SK-N-SH (cell line): ENCODE results near the gene NR3C1. TPM values are rescaled to one million over a fixed set of nuclear protein-coding genes. Genes with fewer than 3 reads are reported as not detected.

Experiments
- CTCF ChIA-PET: fragments of 300-600, 350-600 bp; formaldehyde crosslinking; extraction: SDS; loops from one replicate; lab custom pipeline; 2021; lab: Yijun Ruan, JAX
- POLR2A ChIA-PET: fragments of 350-600 bp; sonication (Branson Sonifier 250); formaldehyde crosslinking; extraction: SDS; loops from one replicate; lab custom pipeline; 2020; ENCODE audit warnings: antibody characterized with exemption, inconsistent platforms; lab: Yijun Ruan, JAX
- DNase-seq: peaks from one replicate; pipeline ENCODE4 v3.0.0; 2012
- H2AFZ ChIP-seq: fragments of 200-600 bp; sonication (generic); 2 replicates; pipeline ENCODE4 v1.8.1; 2016; ENCODE audit warnings: antibody characterized with exemption, mild to moderate bottlenecking, low read depth
- H3F3A ChIP-seq: fragments of 200-600 bp; sonication (generic); replicated peaks from 2 replicates; pipeline ENCODE3; 2016; ENCODE audit warnings: antibody characterized with exemption, mild to moderate bottlenecking; ENCODE audit not compliant: insufficient read depth
- H3K27ac ChIP-seq, 2 experiments: fragments of 200-500 bp in 1 of 2; fragments of 200-600 bp in 1 of 2; sonication (Bioruptor generic) in 1 of 2; sonication (generic), shearing (Covaris generic) in 1 of 2; 2 replicates each; pipeline versions ENCODE4 v1.5.1 to v1.6.1; 2014 to 2016; ENCODE audit warnings: low read depth in 2 of 2, inconsistent platforms in 1 of 2, low read length in 1 of 2, mild to moderate bottlenecking in 1 of 2, mixed read lengths in 1 of 2
- H3K27me3 ChIP-seq: fragments of 200-600 bp; sonication (generic), shearing (Covaris generic); 2 replicates; pipeline ENCODE4 v1.6.1; 2016; ENCODE audit warnings: mixed run types; ENCODE audit not compliant: insufficient read depth
- H3K36me3 ChIP-seq, 2 experiments: fragments of 200-500 bp in 1 of 2; fragments of 200-600 bp in 1 of 2; sonication (Bioruptor generic) in 1 of 2; sonication (generic) in 1 of 2; replicated peaks in 1 of 2; 2 replicates each; pipeline versions ENCODE3 to v1.5.1; 2014 to 2016; ENCODE audit warnings: low read length in 1 of 2, mild to moderate bottlenecking in 1 of 2; ENCODE audit not compliant: insufficient read depth in 2 of 2, control insufficient read depth in 1 of 2
- H3K4me1 ChIP-seq, 2 experiments: fragments of 200-500 bp in 1 of 2; fragments of 200-600 bp in 1 of 2; sonication (Bioruptor generic) in 1 of 2; sonication (generic), shearing (Covaris generic) in 1 of 2; 2 replicates each; pipeline versions ENCODE4 v1.5.1 to v1.6.1; 2014 to 2016; ENCODE audit warnings: low read depth in 1 of 2, low read length in 1 of 2, mixed run types in 1 of 2; ENCODE audit not compliant: insufficient read depth in 2 of 2, control insufficient read depth in 1 of 2
- H3K4me2 ChIP-seq: fragments of 200-600 bp; sonication (generic), shearing (Covaris generic); 2 replicates; pipeline ENCODE4 v1.6.1; 2017; ENCODE audit warnings: mixed run types
- H3K4me3 ChIP-seq, 2 experiments: fragments of 200-500 bp in 1 of 2; fragments of 200-600 bp in 1 of 2; sonication (Bioruptor generic) in 1 of 2; sonication (generic), shearing (Covaris generic) in 1 of 2; 2 replicates each; pipeline versions ENCODE4 v1.5.1 to v1.8.1; 2014 to 2016; ENCODE audit warnings: low read depth in 2 of 2, inconsistent platforms in 1 of 2, low read length in 1 of 2, mild to moderate bottlenecking in 1 of 2, mixed read lengths in 1 of 2, moderate library complexity in 1 of 2
- H3K79me2 ChIP-seq: fragments of 200-600 bp; sonication (generic); 2 replicates; pipeline ENCODE4 v1.8.1; 2017; ENCODE audit warnings: mild to moderate bottlenecking; ENCODE audit not compliant: insufficient read depth
- H3K9ac ChIP-seq: fragments of 200-600 bp; sonication (generic); 2 replicates; pipeline ENCODE4 v1.6.1; 2017; ENCODE audit warnings: mixed run types
- H3K9me2 ChIP-seq: fragments of 200-600 bp; sonication (generic); 2 replicates; pipeline ENCODE4 v1.6.1; 2017; ENCODE audit warnings: mixed run types
- H3K9me3 ChIP-seq: fragments of 200-600 bp; sonication (generic); 2 replicates; pipeline ENCODE4 v1.6.1; 2017; ENCODE audit warnings: mixed run types, mild to moderate bottlenecking, moderate library complexity
- H4K20me1 ChIP-seq: fragments of 200-600 bp; sonication (generic); 2 replicates; pipeline ENCODE4 v1.6.1; 2017; ENCODE audit warnings: mild to moderate bottlenecking, mixed run types; ENCODE audit not compliant: insufficient read depth
- FOSL2 ChIP-seq: IDR thresholded peaks from 2 replicates; pipeline ENCODE4 v1.4.0; 2012; ENCODE audit warnings: low read depth, mild to moderate bottlenecking, moderate library complexity, borderline replicate concordance
- GABPA ChIP-seq: IDR thresholded peaks from 2 replicates; pipeline ENCODE4 v1.4.0; 2012; ENCODE audit warnings: low read depth, mild to moderate bottlenecking
- MXI1 ChIP-seq: IDR thresholded peaks from 2 replicates; pipeline ENCODE4 v1.6.1; 2012; ENCODE audit warnings: mild to moderate bottlenecking, low read depth, low read length, improper control_type of control experiment
- NRF1 ChIP-seq: IDR thresholded peaks from 2 replicates; pipeline ENCODE4 v1.6.1; 2012; ENCODE audit warnings: low read depth, mild to moderate bottlenecking, low read length
- POLR2AphosphoS5 ChIP-seq: IDR thresholded peaks from 2 replicates; pipeline ENCODE4 v1.6.1; 2012; ENCODE audit warnings: low read depth, low read length
- RXRA ChIP-seq: IDR thresholded peaks from 2 replicates; pipeline ENCODE4 v1.4.0; 2012; ENCODE audit warnings: low read depth, mild to moderate bottlenecking, borderline replicate concordance
- TAF1 ChIP-seq: IDR thresholded peaks from 2 replicates; pipeline ENCODE4 v1.6.1; 2012; ENCODE audit warnings: low read depth, mild to moderate bottlenecking, low read length, moderate library complexity, borderline replicate concordance
- TEAD4 ChIP-seq: IDR thresholded peaks from 2 replicates; pipeline ENCODE4 v1.4.0; 2012; ENCODE audit warnings: mild to moderate bottlenecking, borderline replicate concordance; ENCODE audit not compliant: insufficient read depth
- USF2 ChIP-seq: fragments of 150-350 bp; IDR thresholded peaks from 2 replicates; pipeline ENCODE4 v1.6.1; 2017; ENCODE audit warnings: antibody characterized with exemption, low read length, low read depth, borderline replicate concordance
- WGBS: methylation state at CpG from one replicate; pipeline ENCODE4 v1.1.6; 2017; ENCODE audit warnings: low lambda C conversion rate; 5-methylcytosine and 5-hydroxymethylcytosine counted together
- polyA plus RNA-seq, 3 experiments: library from polyadenylated mRNA; depleted of rRNA; stranded (reverse); fragments of >200 nt; gene quantifications; 2 replicates each; pipeline ENCODE4 v1.2.3, GENCODE V29; 2012
- TF ChIP-seq, protein P1 (sequence below): IDR thresholded peaks from 2 replicates; pipeline ENCODE4 v1.4.0; 2012; ENCODE audit warnings: low read depth
- TF ChIP-seq, protein P2 (sequence below): IDR thresholded peaks from 2 replicates; pipeline ENCODE4; 2012
- TF ChIP-seq, protein P3 (sequence below): IDR thresholded peaks from 2 replicates; pipeline ENCODE4 v1.4.0; 2012; ENCODE audit warnings: low read depth, borderline replicate concordance
- TF ChIP-seq, protein P4 (sequence below): fragments of 200-600 bp; sonication (generic); IDR thresholded peaks from 2 replicates; pipeline ENCODE4 v1.6.1; 2017; ENCODE audit warnings: antibody characterized with exemption, mild to moderate bottlenecking, moderate library complexity
- TF ChIP-seq, protein P5 (sequence below): IDR thresholded peaks from 2 replicates; pipeline ENCODE4 v1.6.1; 2012; ENCODE audit warnings: mild to moderate bottlenecking, low read depth, low read length, moderate library complexity

The NR3C1 gene
- polyA plus RNA-seq, 1 of the 3 experiments (the other 2 are of a cell fraction) = 7.1 TPM

DNA sequence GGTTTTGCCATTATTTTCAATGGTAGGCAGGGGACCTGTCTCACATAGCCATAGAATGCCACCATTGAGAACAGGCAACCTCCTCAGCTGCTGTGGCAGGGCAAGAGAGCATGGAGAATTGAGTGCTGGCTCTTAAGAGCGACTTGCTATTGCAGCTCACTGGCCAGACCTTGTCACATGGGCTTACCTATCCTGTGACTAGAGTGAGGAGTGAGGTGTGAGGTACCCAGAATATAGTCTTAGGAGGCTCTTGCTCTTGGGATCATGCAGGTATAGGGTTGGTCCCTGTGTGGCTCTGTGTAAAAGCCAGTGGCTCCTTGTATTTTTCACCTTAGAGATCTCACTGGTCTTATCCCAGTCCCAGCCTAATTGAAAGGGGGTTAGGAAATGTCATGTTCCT lies 39.8 kb upstream of the NR3C1 start:
- TF ChIP-seq USF2 (no peak), MXI1 (no peak), TEAD4 (no peak), GABPA (no peak), TAF1 (no peak), POLR2AphosphoS5 (no peak), RXRA (no peak), NRF1 (no peak), FOSL2 (no peak)
- TF ChIP-seq, protein P1, sequence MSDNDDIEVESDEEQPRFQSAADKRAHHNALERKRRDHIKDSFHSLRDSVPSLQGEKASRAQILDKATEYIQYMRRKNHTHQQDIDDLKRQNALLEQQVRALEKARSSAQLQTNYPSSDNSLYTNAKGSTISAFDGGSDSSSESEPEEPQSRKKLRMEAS = no peak
- TF ChIP-seq, protein P2, sequence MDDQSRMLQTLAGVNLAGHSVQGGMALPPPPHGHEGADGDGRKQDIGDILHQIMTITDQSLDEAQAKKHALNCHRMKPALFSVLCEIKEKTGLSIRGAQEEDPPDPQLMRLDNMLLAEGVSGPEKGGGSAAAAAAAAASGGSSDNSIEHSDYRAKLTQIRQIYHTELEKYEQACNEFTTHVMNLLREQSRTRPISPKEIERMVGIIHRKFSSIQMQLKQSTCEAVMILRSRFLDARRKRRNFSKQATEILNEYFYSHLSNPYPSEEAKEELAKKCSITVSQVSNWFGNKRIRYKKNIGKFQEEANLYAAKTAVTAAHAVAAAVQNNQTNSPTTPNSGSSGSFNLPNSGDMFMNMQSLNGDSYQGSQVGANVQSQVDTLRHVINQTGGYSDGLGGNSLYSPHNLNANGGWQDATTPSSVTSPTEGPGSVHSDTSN = no peak
- TF ChIP-seq, protein P3, sequence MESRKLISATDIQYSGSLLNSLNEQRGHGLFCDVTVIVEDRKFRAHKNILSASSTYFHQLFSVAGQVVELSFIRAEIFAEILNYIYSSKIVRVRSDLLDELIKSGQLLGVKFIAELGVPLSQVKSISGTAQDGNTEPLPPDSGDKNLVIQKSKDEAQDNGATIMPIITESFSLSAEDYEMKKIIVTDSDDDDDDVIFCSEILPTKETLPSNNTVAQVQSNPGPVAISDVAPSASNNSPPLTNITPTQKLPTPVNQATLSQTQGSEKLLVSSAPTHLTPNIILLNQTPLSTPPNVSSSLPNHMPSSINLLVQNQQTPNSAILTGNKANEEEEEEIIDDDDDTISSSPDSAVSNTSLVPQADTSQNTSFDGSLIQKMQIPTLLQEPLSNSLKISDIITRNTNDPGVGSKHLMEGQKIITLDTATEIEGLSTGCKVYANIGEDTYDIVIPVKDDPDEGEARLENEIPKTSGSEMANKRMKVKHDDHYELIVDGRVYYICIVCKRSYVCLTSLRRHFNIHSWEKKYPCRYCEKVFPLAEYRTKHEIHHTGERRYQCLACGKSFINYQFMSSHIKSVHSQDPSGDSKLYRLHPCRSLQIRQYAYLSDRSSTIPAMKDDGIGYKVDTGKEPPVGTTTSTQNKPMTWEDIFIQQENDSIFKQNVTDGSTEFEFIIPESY = no peak
- TF ChIP-seq, protein P4, sequence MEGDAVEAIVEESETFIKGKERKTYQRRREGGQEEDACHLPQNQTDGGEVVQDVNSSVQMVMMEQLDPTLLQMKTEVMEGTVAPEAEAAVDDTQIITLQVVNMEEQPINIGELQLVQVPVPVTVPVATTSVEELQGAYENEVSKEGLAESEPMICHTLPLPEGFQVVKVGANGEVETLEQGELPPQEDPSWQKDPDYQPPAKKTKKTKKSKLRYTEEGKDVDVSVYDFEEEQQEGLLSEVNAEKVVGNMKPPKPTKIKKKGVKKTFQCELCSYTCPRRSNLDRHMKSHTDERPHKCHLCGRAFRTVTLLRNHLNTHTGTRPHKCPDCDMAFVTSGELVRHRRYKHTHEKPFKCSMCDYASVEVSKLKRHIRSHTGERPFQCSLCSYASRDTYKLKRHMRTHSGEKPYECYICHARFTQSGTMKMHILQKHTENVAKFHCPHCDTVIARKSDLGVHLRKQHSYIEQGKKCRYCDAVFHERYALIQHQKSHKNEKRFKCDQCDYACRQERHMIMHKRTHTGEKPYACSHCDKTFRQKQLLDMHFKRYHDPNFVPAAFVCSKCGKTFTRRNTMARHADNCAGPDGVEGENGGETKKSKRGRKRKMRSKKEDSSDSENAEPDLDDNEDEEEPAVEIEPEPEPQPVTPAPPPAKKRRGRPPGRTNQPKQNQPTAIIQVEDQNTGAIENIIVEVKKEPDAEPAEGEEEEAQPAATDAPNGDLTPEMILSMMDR = no peak
- TF ChIP-seq, protein P5, sequence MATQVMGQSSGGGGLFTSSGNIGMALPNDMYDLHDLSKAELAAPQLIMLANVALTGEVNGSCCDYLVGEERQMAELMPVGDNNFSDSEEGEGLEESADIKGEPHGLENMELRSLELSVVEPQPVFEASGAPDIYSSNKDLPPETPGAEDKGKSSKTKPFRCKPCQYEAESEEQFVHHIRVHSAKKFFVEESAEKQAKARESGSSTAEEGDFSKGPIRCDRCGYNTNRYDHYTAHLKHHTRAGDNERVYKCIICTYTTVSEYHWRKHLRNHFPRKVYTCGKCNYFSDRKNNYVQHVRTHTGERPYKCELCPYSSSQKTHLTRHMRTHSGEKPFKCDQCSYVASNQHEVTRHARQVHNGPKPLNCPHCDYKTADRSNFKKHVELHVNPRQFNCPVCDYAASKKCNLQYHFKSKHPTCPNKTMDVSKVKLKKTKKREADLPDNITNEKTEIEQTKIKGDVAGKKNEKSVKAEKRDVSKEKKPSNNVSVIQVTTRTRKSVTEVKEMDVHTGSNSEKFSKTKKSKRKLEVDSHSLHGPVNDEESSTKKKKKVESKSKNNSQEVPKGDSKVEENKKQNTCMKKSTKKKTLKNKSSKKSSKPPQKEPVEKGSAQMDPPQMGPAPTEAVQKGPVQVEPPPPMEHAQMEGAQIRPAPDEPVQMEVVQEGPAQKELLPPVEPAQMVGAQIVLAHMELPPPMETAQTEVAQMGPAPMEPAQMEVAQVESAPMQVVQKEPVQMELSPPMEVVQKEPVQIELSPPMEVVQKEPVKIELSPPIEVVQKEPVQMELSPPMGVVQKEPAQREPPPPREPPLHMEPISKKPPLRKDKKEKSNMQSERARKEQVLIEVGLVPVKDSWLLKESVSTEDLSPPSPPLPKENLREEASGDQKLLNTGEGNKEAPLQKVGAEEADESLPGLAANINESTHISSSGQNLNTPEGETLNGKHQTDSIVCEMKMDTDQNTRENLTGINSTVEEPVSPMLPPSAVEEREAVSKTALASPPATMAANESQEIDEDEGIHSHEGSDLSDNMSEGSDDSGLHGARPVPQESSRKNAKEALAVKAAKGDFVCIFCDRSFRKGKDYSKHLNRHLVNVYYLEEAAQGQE = no peak
- no peak overlapping the region for H3K9ac ChIP-seq
- H3K36me3 ChIP-seq = no peaks in the 10 kb centered on the region
- no peak overlapping the region for H3K4me2 ChIP-seq
- no peaks in the 10 kb centered on the region for H3K79me2 ChIP-seq
- CTCF ChIA-PET = no interaction called here
- DNase-seq = no peak
- no peak overlapping the region for H2AFZ ChIP-seq
- no peaks in the 10 kb centered on the region for H3K27me3 ChIP-seq
- H3K4me1 ChIP-seq = peaks cover 0 to 7% of the 10 kb centered on the region in 2 experiments; a peak in 2 of 4 replicates
- no peaks in the 10 kb centered on the region for H3F3A ChIP-seq
- 83% methylated on average over 1 of the region's 1 CpG for WGBS
- H3K9me2 ChIP-seq = no peaks in the 10 kb centered on the region
- no peak overlapping the region for H3K4me3 ChIP-seq
- H3K9me3 ChIP-seq = no peaks in the 10 kb centered on the region
- H4K20me1 ChIP-seq = no peaks in the 10 kb centered on the region
- POLR2A ChIA-PET = no interaction called here
- no peak overlapping the region for H3K27ac ChIP-seq
